CD14-positive monocyte (primary cell): ENCODE data around the gene MAB21L3. TPM values are rescaled to one million over a fixed set of nuclear protein-coding genes. Genes with fewer than 3 reads are reported as not detected.
"Not testable (repeated sequence)": the region's sequence is repeated elsewhere in the genome, so short reads cannot be mapped to it uniquely, and the experiment has no call there.

Experiments
- DNase-seq, 3 donors: peaks; one replicate each; pipeline ENCODE4 v3.0.0-alpha.2; 2011 to 2022
- H2AFZ ChIP-seq: 2 replicates; pipeline ENCODE4 v1.6.0; 2012; ENCODE audit warnings: mild to moderate bottlenecking, low read depth, low read length, inconsistent platforms; ENCODE audit not compliant: insufficient read depth, poor library complexity, severe bottlenecking
- H3K27ac ChIP-seq, 2 donors: 1 replicate in 1 of 2; 2 replicates in 1 of 2; pipeline ENCODE4 v1.5.1; 2012 to 2013; ENCODE audit warnings: low read length in 2 of 2, control low read depth in 1 of 2, inconsistent platforms in 1 of 2, low read depth in 1 of 2, mild to moderate bottlenecking in 1 of 2
- H3K27me3 ChIP-seq, 2 donors: one replicate each; pipeline versions ENCODE4 v1.6.0 to v1.6.1; 2011 to 2013; ENCODE audit warnings: low read length in 2 of 2; ENCODE audit not compliant: control insufficient read depth in 2 of 2, insufficient read depth in 2 of 2
- H3K36me3 ChIP-seq, 2 donors: replicated peaks in 1 of 2; 1 replicate in 1 of 2; 2 replicates in 1 of 2; pipeline versions ENCODE4 v1.5.1 to v1.6.1; 2012 to 2013; ENCODE audit warnings: low read length in 2 of 2, control low read depth in 1 of 2, inconsistent platforms in 1 of 2, mild to moderate bottlenecking in 1 of 2; ENCODE audit not compliant: insufficient read depth in 2 of 2, control insufficient read depth in 1 of 2
- H3K4me1 ChIP-seq, 2 donors: 1 replicate in 1 of 2; 2 replicates in 1 of 2; pipeline versions ENCODE4 v1.5.1 to v1.6.1; 2012 to 2013; ENCODE audit warnings: low read length in 2 of 2, control low read depth in 1 of 2, inconsistent platforms in 1 of 2, mild to moderate bottlenecking in 1 of 2, moderate library complexity in 1 of 2; ENCODE audit not compliant: insufficient read depth in 2 of 2, control insufficient read depth in 1 of 2
- H3K4me2 ChIP-seq: replicated peaks from 2 replicates; pipeline ENCODE3; 2012; ENCODE audit warnings: low read length, moderate library complexity, mild to moderate bottlenecking; ENCODE audit not compliant: poor library complexity, severe bottlenecking; ENCODE audit errors: extremely low read depth
- H3K4me3 ChIP-seq, 3 experiments: fragments of 200-600 bp in 1 of 3; sonication (generic) in 1 of 3; replicated peaks in 1 of 3; 1 replicate in 2 of 3; 2 replicates in 1 of 3; pipeline ENCODE4 v1.5.1; 2011 to 2013; ENCODE audit warnings: low read length in 3 of 3, mild to moderate bottlenecking in 3 of 3, control low read depth in 2 of 3, low read depth in 2 of 3, inconsistent platforms in 1 of 3, moderate library complexity in 1 of 3
- H3K79me2 ChIP-seq: 2 replicates; pipeline ENCODE4 v1.6.0; 2012; ENCODE audit warnings: mild to moderate bottlenecking, control low read depth, inconsistent platforms, low read length, moderate library complexity; ENCODE audit not compliant: insufficient read depth
- H3K9ac ChIP-seq: 2 replicates; pipeline ENCODE4 v1.6.0; 2017; ENCODE audit warnings: low read length, mild to moderate bottlenecking; ENCODE audit not compliant: insufficient read depth, poor library complexity, severe bottlenecking
- H3K9me3 ChIP-seq, 2 donors: replicated peaks in 1 of 2; 1 replicate in 1 of 2; 2 replicates in 1 of 2; pipeline versions ENCODE4 v1.5.1 to v1.6.1; 2012 to 2013; ENCODE audit warnings: low read length in 2 of 2, control low read depth in 1 of 2; ENCODE audit not compliant: control insufficient read depth in 1 of 2, insufficient read depth in 1 of 2
- H4K20me1 ChIP-seq: 2 replicates; pipeline ENCODE4 v1.6.0; 2012; ENCODE audit warnings: mild to moderate bottlenecking, low read length, control low read depth, moderate library complexity; ENCODE audit not compliant: insufficient read depth
- H3K27ac Mint-ChIP-seq, 7 donors: one replicate each; pipeline ENCODE4 v1.8.0; 2020; ENCODE audit warnings: mild to moderate bottlenecking in 7 of 7, mixed read lengths in 7 of 7, moderate library complexity in 6 of 7, inconsistent platforms in 2 of 7
- H3K27me3 Mint-ChIP-seq, 3 donors: one replicate each; pipeline ENCODE4 v1.8.0; 2021 to 2022; ENCODE audit warnings: low read depth in 3 of 3, mild to moderate bottlenecking in 3 of 3, mixed read lengths in 3 of 3, moderate library complexity in 3 of 3, inconsistent platforms in 1 of 3
- H3K36me3 Mint-ChIP-seq, 2 donors: one replicate each; pipeline ENCODE4 v1.8.0; 2020; ENCODE audit warnings: mixed read lengths in 2 of 2, inconsistent platforms in 1 of 2, mild to moderate bottlenecking in 1 of 2
- H3K4me1 Mint-ChIP-seq: one replicate; pipeline ENCODE4 v1.8.0; 2020; ENCODE audit warnings: mild to moderate bottlenecking, mixed read lengths
- H3K4me3 Mint-ChIP-seq, 2 donors: one replicate each; pipeline ENCODE4 v1.8.0; 2020; ENCODE audit warnings: mild to moderate bottlenecking in 2 of 2, mixed read lengths in 2 of 2, moderate library complexity in 1 of 2
- H3K9me3 Mint-ChIP-seq, 7 donors: one replicate each; pipeline ENCODE4 v1.8.0; 2020 to 2022; ENCODE audit warnings: mixed read lengths in 7 of 7, mild to moderate bottlenecking in 6 of 7, moderate library complexity in 6 of 7, inconsistent platforms in 2 of 7
- WGBS: methylation state at CpG from one replicate; pipeline ENCODE4 v1.1.5; 2013; ENCODE audit warnings: missing lambda C conversion rate; ENCODE audit not compliant: insufficient coverage; 5-methylcytosine and 5-hydroxymethylcytosine counted together
- intact Hi-C, 2 donors: fragments of 100-400 bp; cut with micrococcal nuclease; formaldehyde crosslinking; loops; one replicate each; pipeline versions ENCODE4 v1.15.0 to v1.15.1; 2023
- polyA plus RNA-seq, 3 donors: library from polyadenylated mRNA; depleted of rRNA in 1 of 3; unstranded in 2 of 3; stranded (reverse) in 1 of 3; fragments of 300-500 nt in 2 of 3; fragments of >200 nt in 1 of 3; fragmentation: Illumina TruSeq in 2 of 3; gene quantifications; 1 replicate in 2 of 3; 2 replicates in 1 of 3; pipeline ENCODE4 v1.2.3, GENCODE V29; 2012 to 2021
- TF ChIP-seq, protein P1 (sequence below): fragments of 200-600 bp; IDR thresholded peaks from one replicate; pipeline ENCODE4 v1.8.0; 2022; ENCODE audit warnings: antibody characterized with exemption, mild to moderate bottlenecking

Gene MAB21L3
- polyA plus RNA-seq, 3 donors: 0.44 TPM; not detected in 2

DNA sequence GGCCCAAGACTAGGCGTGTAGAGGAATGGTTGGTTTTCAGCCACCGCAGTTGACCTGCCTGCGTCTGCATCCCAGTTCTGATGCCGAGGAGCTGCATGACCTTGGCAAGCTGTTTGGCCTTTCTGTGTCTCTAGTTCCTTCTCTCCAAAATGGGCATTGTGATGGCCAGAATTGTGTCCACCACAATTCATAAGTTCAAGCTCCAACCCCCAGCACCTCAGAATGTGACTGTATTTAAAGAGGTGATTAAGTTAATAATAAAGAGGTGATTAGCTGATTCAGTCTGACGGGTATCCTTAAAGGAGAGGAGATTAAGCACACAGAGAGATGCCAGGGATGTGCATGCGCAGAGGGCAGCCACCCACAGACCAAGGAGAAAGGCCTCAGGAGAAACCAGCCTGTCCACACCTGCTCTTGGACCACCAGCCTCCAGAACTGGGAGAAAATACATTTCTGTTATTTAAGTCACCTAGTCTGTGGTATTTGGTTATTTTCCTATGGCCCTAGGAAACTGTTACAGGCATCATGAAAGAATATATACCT, 28.5 kb downstream of the MAB21L3 start:
- no peaks in the 10 kb centered on the region for H3K79me2 ChIP-seq
- no peaks in the 10 kb centered on the region for H3K36me3 ChIP-seq
- no peak for DNase-seq
- peaks cover 0 to 5% of the 10 kb centered on the region in 2 donors for H3K4me1 ChIP-seq
- no peak overlapping the region for H3K9ac ChIP-seq
- WGBS: 100% methylated on average over 2 of the region's 6 CpGs
- no peak overlapping the region for H3K4me3 ChIP-seq
- no peaks in the 10 kb centered on the region for H3K36me3 Mint-ChIP-seq
- H4K20me1 ChIP-seq: no peaks in the 10 kb centered on the region
- intact Hi-C loops: loop anchor here (5.0 kb wide), 2 partner anchors 343 to 358 kb away; no protein-coding TSS in a partner anchor
- no peak overlapping the region for H3K4me3 Mint-ChIP-seq
- H3K27ac Mint-ChIP-seq: no peak overlapping the region
- H3K27ac ChIP-seq: no peak overlapping the region
- peaks cover 6% of the 10 kb centered on the region for H3K4me1 Mint-ChIP-seq
- H2AFZ ChIP-seq: no peak overlapping the region
- no peaks in the 10 kb centered on the region for H3K27me3 ChIP-seq
- peaks cover 0 to 4% of the 10 kb centered on the region in 2 donors for H3K9me3 ChIP-seq
- H3K9me3 Mint-ChIP-seq: peaks cover 3 to 7% (median 5%) of the 10 kb centered on the region in 7 donors
- no peak overlapping the region for H3K4me2 ChIP-seq
- TF ChIP-seq, protein P1, sequence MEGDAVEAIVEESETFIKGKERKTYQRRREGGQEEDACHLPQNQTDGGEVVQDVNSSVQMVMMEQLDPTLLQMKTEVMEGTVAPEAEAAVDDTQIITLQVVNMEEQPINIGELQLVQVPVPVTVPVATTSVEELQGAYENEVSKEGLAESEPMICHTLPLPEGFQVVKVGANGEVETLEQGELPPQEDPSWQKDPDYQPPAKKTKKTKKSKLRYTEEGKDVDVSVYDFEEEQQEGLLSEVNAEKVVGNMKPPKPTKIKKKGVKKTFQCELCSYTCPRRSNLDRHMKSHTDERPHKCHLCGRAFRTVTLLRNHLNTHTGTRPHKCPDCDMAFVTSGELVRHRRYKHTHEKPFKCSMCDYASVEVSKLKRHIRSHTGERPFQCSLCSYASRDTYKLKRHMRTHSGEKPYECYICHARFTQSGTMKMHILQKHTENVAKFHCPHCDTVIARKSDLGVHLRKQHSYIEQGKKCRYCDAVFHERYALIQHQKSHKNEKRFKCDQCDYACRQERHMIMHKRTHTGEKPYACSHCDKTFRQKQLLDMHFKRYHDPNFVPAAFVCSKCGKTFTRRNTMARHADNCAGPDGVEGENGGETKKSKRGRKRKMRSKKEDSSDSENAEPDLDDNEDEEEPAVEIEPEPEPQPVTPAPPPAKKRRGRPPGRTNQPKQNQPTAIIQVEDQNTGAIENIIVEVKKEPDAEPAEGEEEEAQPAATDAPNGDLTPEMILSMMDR: no peak
- peaks cover 0 to 3% (median 0%) of the 10 kb centered on the region in 3 donors for H3K27me3 Mint-ChIP-seq

DNA sequence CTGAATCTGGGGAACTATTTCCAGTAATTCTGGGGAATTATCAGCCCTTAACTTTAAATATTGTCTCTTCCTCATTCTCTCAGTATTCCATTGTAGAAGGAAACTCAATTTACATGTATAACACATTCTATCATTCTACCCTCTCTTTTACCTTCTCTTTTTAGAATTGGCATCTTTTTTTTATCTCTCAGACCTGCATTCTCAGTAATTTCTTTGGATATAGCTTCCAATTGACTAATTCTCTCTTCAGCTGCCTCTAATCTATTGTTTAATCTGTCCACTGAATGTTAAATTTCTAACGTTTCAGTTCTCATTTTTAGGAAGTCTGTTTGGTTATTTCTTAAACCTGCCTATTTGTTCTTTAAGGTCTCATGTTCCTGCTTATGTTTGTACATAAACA, 33.0 kb downstream of the MAB21L3 start:
- H4K20me1 ChIP-seq: no peaks in the 10 kb centered on the region
- peaks cover 0 to 4% (median 3%) of the 10 kb centered on the region in 3 donors for H3K27me3 Mint-ChIP-seq
- no CpG with 5 or more reads among the region's 1 CpG for WGBS
- H3K9me3 ChIP-seq: peaks cover 0 to 4% of the 10 kb centered on the region in 2 donors
- H3K9ac ChIP-seq: no peak overlapping the region
- intact Hi-C loops: loop anchor here (5.0 kb wide), 2 partner anchors 338 to 353 kb away; no protein-coding TSS in a partner anchor
- H3K4me3 ChIP-seq: no peak overlapping the region
- H3K4me2 ChIP-seq: no peak overlapping the region
- TF ChIP-seq, protein P1: no peak
- H3K79me2 ChIP-seq: no peaks in the 10 kb centered on the region
- no peaks in the 10 kb centered on the region for H3K36me3 ChIP-seq
- H3K27me3 ChIP-seq: no peaks in the 10 kb centered on the region
- no peak overlapping the region for H2AFZ ChIP-seq
- no peaks in the 10 kb centered on the region for H3K4me1 ChIP-seq
- no peak overlapping the region for H3K27ac Mint-ChIP-seq
- peaks cover 2% of the 10 kb centered on the region for H3K4me1 Mint-ChIP-seq
- peaks cover 4 to 16% (median 5%) of the 10 kb centered on the region in 7 donors for H3K9me3 Mint-ChIP-seq
- no peak for DNase-seq
- H3K27ac ChIP-seq: no peak overlapping the region
- no peaks in the 10 kb centered on the region for H3K36me3 Mint-ChIP-seq
- no peak overlapping the region for H3K4me3 Mint-ChIP-seq

DNA sequence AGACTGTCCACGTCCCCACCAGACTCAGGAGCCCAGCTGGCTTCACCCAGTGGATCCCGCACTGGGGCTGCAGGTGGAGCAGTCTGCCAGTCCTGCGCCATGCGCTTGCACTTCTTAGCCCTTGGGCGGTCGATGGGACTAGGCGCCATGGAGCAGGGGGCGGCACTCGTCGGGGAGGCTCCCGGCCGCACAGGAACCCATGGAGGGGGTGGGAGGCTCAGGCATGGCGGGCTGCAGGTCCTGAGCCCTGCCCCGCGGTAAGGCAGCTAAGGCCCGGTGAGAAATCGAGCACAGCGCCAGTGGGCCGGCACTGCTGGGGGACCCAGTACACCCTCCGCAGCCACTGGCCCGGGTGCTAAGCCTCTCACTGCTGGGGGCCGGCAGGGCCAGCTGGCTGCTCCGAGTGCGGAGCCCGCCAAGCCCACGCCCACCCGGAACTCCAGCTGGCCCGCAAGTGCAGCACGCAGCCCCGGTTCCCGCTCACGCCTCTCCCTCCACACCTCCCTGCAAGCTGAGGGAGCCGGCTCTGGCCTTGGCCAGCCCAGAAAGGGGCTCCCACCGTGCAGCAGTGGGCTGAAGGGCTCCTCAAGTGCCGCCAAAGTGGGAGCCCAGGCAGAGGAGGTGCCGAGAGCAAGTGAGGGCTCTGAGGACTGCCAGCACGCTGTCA, 35.4 kb downstream of the MAB21L3 start:
- H3K9ac ChIP-seq, H3K27me3 Mint-ChIP-seq, H3K27ac ChIP-seq, H3K27ac Mint-ChIP-seq, H3K4me3 ChIP-seq, H3K4me3 Mint-ChIP-seq, H3K4me1 Mint-ChIP-seq, H3K4me2 ChIP-seq, H3K36me3 ChIP-seq, H4K20me1 ChIP-seq, H3K9me3 ChIP-seq, H3K4me1 ChIP-seq, H3K36me3 Mint-ChIP-seq, DNase-seq, H2AFZ ChIP-seq, H3K27me3 ChIP-seq, intact Hi-C loops, H3K79me2 ChIP-seq: not testable (repeated sequence)
- 95% methylated on average over 29 of the region's 37 CpGs for WGBS
- peaks cover 4 to 16% (median 5%) of the 10 kb centered on the region in 7 donors for H3K9me3 Mint-ChIP-seq
